HL-60 (cell line): ENCODE results near the gene SFT2D1.

Experiments used
- DNase-seq, 2 experiments: peaks; one replicate each; pipeline ENCODE4 v3.0.0-alpha.2; 2010 to 2020; ENCODE audit warnings: low read depth in 1 of 2, low spot score in 1 of 2
- H3K27ac ChIP-seq: fragments of 250-450 bp; sonication (Bioruptor Pico); replicated peaks from 2 replicates; pipeline ENCODE4 v1.5.1; 2020; ENCODE audit warnings: mild to moderate bottlenecking, moderate library complexity
- H3K27me3 ChIP-seq: fragments of 250-450 bp; sonication (Bioruptor Pico); 2 replicates; pipeline ENCODE4 v1.5.1; 2021; ENCODE audit warnings: mild to moderate bottlenecking, moderate library complexity; ENCODE audit not compliant: insufficient read depth, poor library complexity, severe bottlenecking
- H3K4me3 ChIP-seq: replicated peaks from 2 replicates; pipeline ENCODE4 v1.5.1; 2011; ENCODE audit warnings: mild to moderate bottlenecking, control low read depth, low read length; ENCODE audit not compliant: insufficient read depth
- GABPA ChIP-seq: IDR thresholded peaks from 2 replicates; pipeline ENCODE4 v1.6.1; 2012; ENCODE audit warnings: low read depth
- POLR2AphosphoS5 ChIP-seq: IDR thresholded peaks from 2 replicates; pipeline ENCODE4 v1.6.1; 2012; ENCODE audit warnings: low read depth
- SPI1 ChIP-seq: IDR thresholded peaks from 2 replicates; pipeline ENCODE4 v1.6.1; 2012; ENCODE audit warnings: low read depth, mild to moderate bottlenecking, borderline replicate concordance
- TF ChIP-seq, protein P1 (sequence below): IDR thresholded peaks from 2 replicates; pipeline ENCODE4 v1.6.1; 2012; ENCODE audit warnings: low read depth; ENCODE audit not compliant: insufficient replicate concordance
- TF ChIP-seq, protein P2 (sequence below): IDR thresholded peaks from one replicate; pipeline ENCODE4 v1.5.1; 2011; ENCODE audit warnings: low read length, control low read depth, inconsistent platforms; ENCODE audit not compliant: insufficient read depth

The SFT2D1 gene

DNA sequence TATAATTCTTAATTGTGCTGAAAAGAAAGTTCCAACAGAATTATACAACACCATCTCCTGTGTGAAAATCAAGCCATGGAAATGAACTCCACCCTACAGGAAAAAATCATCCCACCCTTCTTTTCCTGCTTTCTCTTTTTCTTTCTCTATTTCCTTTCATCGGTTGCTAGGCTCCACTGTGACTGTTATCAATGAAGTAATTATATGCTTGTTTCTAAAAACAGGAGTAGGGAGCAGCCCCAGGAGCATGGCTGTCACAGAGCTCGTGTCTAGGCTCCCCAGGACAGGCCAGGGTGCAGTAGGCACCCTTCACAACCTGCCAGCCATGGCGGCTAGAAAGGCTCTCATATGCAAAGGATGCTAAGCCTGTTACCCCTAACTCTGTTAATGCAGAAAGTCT is 27.4 kb upstream of the SFT2D1 start:
- Histone ChIP-seq H3K4me3 (no peak overlapping the region), H3K27me3 (no peaks in the 10 kb centered on the region), H3K27ac (no peak overlapping the region)
- TF ChIP-seq, protein P1, sequence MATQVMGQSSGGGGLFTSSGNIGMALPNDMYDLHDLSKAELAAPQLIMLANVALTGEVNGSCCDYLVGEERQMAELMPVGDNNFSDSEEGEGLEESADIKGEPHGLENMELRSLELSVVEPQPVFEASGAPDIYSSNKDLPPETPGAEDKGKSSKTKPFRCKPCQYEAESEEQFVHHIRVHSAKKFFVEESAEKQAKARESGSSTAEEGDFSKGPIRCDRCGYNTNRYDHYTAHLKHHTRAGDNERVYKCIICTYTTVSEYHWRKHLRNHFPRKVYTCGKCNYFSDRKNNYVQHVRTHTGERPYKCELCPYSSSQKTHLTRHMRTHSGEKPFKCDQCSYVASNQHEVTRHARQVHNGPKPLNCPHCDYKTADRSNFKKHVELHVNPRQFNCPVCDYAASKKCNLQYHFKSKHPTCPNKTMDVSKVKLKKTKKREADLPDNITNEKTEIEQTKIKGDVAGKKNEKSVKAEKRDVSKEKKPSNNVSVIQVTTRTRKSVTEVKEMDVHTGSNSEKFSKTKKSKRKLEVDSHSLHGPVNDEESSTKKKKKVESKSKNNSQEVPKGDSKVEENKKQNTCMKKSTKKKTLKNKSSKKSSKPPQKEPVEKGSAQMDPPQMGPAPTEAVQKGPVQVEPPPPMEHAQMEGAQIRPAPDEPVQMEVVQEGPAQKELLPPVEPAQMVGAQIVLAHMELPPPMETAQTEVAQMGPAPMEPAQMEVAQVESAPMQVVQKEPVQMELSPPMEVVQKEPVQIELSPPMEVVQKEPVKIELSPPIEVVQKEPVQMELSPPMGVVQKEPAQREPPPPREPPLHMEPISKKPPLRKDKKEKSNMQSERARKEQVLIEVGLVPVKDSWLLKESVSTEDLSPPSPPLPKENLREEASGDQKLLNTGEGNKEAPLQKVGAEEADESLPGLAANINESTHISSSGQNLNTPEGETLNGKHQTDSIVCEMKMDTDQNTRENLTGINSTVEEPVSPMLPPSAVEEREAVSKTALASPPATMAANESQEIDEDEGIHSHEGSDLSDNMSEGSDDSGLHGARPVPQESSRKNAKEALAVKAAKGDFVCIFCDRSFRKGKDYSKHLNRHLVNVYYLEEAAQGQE = no peak
- TF ChIP-seq POLR2AphosphoS5 = no peak
- TF ChIP-seq, protein P2, sequence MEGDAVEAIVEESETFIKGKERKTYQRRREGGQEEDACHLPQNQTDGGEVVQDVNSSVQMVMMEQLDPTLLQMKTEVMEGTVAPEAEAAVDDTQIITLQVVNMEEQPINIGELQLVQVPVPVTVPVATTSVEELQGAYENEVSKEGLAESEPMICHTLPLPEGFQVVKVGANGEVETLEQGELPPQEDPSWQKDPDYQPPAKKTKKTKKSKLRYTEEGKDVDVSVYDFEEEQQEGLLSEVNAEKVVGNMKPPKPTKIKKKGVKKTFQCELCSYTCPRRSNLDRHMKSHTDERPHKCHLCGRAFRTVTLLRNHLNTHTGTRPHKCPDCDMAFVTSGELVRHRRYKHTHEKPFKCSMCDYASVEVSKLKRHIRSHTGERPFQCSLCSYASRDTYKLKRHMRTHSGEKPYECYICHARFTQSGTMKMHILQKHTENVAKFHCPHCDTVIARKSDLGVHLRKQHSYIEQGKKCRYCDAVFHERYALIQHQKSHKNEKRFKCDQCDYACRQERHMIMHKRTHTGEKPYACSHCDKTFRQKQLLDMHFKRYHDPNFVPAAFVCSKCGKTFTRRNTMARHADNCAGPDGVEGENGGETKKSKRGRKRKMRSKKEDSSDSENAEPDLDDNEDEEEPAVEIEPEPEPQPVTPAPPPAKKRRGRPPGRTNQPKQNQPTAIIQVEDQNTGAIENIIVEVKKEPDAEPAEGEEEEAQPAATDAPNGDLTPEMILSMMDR = no peak
- no peak for TF ChIP-seq SPI1
- TF ChIP-seq GABPA = no peak
- DNase-seq = no peak

DNA sequence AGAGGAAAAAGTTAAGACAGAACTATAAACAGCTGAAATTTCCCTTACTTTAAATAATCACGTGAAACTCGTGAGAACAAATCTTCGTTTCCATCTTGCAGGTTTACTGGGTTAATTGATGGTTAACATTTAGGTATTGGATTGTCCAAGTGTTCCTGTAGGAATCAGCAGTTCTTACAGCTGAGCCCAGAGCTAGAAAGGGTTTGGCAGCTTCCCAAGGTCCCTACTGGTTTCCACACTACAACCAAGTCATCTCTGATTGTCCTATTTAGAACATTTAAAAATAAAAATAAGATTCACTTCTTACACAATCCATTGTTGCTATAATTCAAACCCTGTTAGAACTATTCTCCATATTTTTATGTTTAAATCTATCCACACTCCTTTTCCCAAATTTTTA is 24.6 kb upstream of the SFT2D1 start:
- Histone ChIP-seq H3K27me3 (no peaks in the 10 kb centered on the region), H3K27ac (no peak overlapping the region), H3K4me3 (no peak overlapping the region)
- TF ChIP-seq POLR2AphosphoS5 (no peak), GABPA (no peak), SPI1 (no peak)
- TF ChIP-seq, protein P1 = no peak
- TF ChIP-seq, protein P2 = no peak
- DNase-seq = no peak

DNA sequence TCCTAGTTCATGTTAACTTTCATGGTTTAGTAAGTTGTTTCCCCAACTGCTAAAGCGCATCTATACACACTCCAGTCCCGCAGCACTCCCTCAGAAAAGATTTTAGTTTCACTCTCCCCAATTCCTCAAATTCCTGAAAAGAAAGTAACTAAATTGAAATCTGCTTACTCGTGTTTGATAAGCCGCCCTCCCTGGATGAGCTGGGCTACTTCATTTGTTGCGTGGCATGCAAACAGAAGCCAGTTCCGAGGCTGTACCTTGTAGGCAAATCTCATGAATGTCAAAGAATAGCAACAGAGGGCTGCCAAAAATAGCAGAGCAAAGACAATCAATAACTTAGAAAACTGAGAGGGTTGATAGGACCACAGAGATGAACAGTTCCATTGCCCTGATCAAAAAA is 23.5 kb upstream of the SFT2D1 start:
- Histone ChIP-seq H3K27ac (no peak overlapping the region), H3K4me3 (no peak overlapping the region)
- no peak for DNase-seq

More for the DNA sequence above, 23.5 kb upstream of the SFT2D1 start:
- H3K27me3 ChIP-seq = no peaks in the 10 kb centered on the region
- TF ChIP-seq SPI1 (no peak), GABPA (no peak), POLR2AphosphoS5 (no peak)
- TF ChIP-seq, protein P1 = no peak
- TF ChIP-seq, protein P2 = no peak
